Measurements from ENCODE around the gene EPHA10.
"Not testable (repeated sequence)": the region's sequence is repeated elsewhere in the genome, so short reads cannot be mapped to it uniquely, and the experiment has no call there.

The EPHA10 gene

DNA sequence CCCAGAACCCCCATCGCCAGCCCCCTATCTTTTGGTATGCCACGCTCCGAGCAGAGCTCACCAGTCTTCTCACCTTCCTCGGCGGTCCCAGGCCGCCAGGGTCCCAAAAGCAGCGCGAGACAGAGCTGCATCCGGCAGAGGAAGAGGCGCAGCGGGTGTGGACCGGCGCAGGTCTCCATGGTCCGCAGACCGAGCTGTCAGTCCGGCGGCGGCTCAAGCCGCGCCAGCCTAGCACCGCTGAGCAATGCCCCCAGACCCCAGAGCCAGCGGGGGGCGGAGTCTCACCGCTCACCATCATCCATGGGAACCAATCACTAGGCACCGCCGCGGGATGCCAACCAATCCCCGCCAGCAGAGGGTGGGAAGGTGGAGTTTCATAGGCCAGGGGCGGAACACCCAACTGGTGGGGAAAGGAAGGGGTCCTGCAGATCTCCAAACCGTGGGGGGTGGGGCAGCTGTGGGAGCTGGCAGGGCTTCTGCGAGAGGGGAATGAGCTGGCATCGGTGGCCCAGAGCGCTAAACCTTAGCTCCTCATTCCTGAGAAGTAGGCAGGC, at the start of gene EPHA10:
Gene EPHA10 (minus strand): TSS at position 233 of the 554 bp plus-strand sequence. CDS start 54 bp downstream, at position 179.
- no peak for DNase-seq

DNA sequence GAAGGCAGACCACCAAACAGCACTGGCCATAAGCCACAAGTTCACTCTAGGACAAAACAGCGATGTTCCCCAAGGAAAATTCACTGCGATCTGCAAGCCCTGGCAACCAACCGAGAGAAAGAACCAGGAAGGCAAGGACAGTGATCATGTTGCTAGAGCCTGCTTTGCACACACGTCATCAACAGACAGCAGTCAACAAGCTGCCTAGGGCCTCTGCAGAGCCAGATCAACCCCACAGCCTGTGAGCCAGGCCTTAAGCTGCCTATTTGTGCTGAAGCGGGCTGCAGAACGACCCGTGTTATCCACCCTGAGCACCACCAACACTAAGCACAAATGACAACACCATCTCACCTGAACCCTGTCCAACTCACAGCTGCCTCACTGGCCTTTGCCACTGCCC, 49.3 kb upstream of the EPHA10 start:
- no peak for DNase-seq

DNA sequence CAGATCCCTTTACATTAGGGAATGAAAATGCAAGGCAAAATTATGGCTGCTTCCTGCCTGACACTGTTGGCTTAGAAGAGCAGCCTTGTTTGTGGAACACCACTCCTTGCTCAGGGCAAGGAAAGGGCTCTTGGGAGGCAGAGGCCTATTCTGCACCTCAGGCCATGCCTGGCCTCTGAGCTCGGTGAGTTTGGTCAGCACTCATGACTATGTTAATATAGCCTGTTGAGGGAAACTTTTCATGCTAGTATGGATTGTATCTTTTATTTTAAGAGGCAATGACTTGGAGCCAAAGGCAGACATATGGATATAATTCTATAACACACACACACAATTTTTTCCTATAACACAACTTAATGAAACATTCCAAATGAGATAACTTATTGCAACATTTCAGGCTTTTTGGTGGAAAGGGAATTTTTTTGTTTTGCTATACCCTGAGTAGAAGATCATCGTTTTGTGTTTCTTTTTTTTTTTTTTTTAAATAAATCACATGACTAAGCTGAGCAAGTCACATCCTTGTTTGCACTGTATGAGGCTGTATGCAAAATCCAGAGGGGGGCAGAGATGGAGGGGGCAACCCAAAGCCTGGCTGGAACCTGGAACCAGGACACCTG, 48.7 kb upstream of the EPHA10 start:
- no peak for DNase-seq

DNA sequence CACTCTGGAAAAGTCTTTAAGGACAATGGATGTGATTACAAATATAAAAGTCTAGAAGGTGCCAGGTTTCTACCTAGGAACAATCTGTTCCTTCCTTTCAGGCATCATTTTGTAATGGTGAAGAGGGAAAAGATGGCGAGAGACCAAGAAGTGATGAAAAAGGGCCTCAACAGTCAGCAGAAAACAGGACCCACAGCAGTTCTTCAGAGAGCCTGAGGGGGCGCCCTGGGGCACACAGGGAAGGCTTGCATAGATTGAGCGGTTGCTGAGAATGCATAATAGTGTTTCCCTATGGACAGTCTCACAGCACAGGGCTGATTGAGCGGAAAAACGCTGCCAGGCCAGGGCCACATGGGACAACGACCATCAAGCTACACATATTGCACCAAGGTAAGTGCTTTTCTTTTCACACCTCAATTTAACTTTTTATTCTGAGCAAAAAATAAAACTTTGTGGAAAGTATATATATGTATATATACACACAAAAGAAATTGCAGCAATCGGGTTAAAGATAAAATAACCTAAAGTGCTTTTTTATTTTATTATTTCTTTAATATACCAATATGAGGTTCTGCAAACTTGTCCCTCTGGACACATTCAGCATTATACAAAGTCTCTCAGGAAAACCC, 46.2 kb upstream of the EPHA10 start:
- peak; percentile 70 for DNase-seq

DNA sequence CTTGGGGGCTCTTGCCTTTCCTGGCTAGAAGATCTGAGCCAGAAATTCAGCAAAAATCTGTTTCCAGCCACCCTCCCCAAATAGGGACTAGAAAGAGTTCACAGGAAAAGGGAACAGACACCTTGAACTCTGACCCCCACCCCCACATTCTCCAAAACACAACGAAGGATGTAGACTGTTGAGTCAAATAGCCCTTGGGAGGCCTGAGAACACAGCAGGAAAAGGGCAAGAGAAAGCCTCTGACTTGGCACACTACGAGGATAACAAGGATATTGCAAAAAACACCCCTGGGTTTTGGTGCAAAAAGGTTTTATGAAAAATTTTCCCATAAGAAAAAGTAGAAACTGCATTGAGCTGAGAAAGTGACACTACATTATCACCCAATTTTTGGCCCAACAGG, 45.0 kb upstream of the EPHA10 start:
- DNase-seq: no peak

DNA sequence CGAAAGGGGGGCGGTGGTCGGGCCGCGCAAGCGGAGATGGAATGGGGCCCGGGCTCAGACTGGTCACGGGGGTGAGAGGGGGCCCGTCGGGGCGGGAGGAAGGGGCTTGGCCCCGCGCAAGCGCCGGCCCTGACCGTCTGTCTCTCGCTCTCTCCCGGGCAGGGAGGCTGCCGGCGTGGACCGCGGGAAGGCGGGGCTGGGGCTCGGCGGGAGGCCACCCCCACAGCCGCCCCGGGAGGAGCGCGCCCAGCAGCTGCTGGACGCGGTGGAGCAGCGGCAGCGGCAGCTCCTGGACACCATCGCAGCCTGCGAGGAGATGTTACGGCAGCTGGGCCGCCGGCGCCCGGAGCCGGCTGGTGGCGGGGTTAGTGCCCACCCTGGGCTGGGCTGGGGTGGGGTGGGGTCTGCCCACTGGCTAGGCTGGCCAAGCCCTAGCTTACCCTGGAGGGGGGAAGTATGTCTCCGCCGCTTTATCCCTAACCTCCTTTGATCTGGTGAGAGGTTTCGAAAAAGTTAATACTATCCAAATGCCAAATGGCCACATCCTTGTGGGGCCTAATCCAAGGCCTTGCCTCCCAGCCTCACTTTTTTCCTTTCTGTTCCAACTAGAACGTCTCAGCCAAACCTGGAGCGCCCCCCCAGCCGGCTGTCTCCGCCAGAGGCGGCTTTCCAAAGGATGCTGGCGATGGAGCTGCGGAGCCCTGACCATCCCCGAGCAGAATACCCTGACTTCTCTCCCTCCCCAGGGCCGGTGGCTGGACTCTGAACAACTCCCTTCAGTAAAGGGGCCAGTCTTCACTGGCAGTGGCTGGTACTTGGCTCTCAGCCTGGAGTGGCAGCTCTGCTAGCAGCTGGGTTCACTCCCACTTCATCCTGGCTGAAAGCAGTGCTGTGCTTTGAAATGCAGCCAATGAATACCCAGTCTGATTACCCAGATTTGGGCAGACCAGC, 43.7 kb upstream of the EPHA10 start:
- peak; percentile 57 for DNase-seq

DNA sequence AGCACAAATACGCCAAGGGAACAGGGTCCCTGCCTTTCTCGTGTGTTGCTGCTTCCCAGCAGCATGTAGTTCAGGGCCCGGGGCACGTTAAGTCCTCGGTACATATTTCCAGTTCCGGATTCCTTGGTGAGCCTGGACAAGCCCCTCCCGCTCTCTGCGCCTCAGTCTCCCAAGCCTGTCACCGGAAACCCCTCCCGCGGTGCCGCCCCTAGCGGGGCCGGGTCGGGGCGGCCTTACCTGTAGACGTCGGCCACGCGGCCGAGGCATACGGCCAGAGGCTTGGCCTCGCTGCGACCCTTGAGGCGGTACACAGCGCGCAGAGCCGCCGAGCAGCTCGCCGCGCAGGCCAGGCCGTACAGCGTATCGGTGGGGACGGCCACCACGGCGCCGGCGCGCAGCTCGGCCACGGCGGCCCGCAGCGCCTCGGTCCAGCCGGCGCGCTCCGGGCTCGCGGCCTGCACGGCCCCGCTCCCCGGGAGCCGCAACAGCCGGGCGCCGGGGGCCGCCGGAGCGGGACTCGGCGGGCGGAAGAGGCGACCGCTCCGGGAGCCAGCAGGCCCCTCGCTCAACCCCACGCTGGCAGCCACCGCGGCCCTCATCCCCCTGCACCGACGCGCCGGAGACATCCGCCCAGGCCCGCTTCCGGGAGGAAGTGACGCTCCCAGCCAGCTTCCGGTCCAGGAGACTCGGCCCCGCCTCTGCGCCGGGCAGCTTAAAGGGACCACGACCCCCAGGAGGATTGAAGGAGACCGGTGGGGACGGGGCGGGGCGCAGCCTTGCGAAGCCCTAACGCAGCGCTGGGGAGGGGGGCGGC, 42.8 kb upstream of the EPHA10 start, which contains the start of the genes C1orf122 and YRDC:
Gene C1orf122 (plus strand): TSS at position 236 of the 814 bp plus-strand sequence. CDS start 615 bp downstream, outside the sequence.
Gene YRDC (minus strand): TSS at position 654 of the 814 bp plus-strand sequence. CDS start 28 bp downstream, at position 626.
- peak; percentile 80 for DNase-seq

DNA sequence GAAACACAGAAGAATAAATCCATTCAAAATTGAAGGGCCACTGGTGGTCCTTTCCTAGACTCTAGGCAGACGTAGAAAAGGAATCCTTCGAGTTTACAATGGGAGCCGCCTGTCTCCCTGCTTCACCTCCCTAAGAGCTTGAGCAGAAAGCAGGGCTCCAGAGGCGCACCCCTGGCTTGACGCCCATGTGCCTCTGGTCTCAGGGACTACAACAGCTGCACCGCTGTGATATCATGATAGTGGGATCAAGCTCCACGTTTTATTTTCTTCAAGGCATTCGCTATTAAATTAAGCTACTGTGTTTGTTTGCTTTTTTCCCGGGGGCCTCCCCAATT, 42.3 kb upstream of the EPHA10 start:
- no peak for DNase-seq

DNA sequence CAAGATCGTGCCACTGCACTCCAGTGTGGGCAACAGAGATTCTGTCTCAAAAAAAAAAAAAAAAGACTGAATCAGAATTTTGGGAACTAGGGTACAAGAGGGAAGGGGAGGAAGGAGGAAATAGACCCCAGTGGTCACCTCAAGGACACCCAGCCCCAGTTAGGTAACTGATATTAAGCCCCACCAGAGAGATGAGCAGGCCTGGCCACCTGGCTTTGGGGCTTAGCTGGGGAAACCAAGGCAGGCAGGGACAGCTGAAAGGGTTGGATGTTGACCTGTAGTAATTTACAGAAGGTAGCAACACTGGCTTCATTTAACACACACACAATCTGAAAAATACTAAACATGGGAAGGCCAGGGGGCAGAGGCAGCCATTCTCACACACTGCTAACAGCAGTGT, 37.5 kb upstream of the EPHA10 start:
- DNase-seq: no peak

DNA sequence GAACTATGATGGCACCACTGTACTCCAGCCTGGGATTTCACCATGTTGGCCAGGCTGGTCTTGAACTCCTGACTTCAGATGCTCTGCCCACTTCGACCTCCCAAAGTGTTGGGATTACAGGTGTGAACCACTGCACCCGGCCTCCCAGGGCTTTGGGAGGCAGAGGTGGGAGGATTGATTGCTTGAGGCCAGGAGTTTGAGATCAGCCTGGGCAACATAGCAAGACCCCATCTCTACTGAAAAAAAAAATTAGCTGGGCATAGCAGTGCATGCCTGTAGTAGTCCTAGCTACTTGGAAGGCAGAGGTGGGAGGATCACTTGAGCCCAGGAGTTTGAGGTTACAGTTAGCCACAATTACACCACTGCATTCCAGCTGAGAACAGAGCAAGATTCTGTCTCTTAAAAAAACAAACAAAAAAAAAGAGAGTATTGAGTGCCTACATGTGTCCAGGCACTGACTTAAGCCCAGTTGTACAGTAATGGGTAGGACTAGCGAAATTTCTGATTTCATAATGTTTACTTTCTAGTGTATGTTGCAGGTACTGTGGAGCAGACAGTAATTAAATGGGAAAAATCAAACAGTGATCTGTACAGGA, 32.9 kb upstream of the EPHA10 start:
- no peak for DNase-seq

DNA sequence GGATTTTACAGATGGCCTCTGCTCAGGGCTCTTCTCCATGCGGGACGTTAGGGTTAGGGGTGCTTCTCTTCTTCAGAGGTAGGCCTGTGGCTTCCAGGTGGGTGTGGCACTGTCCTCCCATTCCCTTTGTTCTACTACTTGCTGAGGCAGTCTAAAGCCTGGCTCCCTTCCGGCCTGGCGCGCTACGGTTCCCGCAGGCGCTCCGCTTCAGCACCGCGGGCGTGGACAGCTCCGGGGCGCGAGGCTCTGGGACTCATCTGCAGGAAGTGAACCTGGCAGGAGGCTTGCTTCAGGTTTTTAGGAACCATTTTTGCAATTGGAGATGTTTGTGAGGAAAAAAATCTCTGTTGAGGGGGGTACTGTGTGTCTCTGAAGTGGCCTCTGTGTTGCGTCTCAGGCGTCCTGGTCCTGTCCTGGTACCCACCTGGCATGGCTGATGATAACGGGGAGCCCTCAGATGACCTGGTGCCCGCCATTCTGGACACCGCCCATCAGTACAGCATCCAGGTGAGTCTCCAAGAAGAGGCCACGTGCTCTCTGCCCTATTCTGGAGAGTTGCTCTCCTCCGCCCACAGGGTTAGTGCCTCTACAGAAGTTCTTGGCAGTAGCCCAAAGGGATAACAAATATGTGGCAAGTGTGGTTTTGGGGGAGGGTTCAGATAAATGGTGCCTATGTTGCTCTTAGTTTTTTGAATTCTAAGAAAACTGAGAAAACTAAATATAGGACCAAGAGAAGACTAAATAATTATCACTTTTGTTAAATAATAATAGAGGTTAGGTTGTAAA, 30.6 kb upstream of the EPHA10 start:
- DNase-seq: peak; percentile 33

DNA sequence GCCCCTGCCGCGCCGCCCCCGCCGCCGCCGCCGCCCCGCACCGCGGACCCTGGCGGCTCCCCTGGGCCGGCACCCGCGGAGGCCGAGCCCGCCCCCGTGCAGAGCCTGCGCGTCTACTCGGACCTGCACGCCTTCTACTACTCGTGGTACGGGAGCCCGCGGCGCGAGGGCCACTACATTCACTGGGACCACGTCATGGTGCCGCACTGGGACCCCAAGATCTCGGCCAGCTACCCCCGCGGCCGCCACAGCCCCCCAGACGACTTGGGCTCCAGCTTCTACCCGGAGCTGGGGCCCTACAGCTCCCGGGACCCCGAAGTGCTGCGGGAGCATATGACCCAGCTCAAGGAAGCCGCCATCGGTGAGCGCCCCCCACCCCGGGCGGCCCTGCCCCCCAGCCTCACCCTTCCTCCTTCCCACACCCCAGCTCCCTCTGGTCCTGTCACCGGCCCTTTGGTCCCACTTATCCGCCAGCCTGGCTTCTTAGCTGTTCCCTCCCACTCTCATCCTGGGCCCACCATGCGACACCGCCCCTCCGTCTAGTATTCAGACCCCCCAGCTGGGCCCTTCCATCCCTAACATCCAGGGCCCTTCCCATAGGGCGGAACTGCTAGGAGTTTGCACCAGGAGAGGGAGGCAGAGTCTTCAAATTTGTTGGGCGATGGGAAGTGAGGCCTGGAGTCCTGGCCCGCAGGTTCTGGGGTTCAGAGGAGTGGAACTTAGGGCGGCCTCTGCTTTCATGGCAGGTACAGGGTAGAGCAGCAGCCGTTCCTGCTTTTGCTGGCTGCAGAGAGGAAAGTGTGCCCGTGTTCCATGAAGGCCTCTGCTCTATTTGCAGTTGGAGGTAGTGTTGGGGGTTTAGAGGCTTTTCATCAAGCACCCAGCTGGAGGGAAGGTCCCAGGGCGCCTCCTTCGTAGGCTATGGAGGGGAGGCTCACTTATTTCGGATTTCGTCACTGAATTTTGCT, 29.7 kb upstream of the EPHA10 start:
- no peak for DNase-seq

DNA sequence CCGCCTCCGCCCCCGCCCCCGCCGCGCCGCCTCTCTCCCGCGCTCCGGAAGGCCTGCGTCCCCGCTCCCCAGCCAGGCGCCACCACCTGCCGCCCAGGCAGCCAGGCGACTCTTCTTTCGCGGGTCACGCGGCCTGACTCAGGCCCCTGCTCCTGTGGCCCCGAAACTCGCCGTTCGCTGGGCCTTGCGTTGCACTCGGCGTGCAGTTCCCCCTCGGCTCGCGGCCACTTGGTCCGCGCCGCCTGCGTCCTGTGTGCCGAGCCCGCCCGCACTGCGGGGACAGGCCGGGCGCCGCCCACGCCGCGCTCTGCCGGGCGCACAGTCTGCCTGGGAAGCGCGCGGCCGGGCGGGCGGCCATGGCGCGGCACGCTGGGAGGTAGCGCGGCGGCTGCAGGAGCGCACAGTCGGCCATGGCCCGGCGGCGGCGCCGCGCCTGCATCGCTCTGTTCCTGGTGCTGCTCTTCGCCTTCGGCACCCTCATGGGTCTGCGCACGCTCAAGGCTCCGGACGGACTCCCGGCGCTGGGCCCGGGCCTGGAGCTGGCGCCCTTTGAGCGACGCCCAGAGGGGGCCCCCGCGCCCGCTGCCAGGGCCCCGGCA, 29.0 kb upstream of the EPHA10 start, which contains the start of gene MANEAL:
Gene MANEAL (plus strand): TSS at position 75 of the 599 bp plus-strand sequence. CDS start 336 bp downstream, at position 411.
- peak; percentile 48 for DNase-seq

DNA sequence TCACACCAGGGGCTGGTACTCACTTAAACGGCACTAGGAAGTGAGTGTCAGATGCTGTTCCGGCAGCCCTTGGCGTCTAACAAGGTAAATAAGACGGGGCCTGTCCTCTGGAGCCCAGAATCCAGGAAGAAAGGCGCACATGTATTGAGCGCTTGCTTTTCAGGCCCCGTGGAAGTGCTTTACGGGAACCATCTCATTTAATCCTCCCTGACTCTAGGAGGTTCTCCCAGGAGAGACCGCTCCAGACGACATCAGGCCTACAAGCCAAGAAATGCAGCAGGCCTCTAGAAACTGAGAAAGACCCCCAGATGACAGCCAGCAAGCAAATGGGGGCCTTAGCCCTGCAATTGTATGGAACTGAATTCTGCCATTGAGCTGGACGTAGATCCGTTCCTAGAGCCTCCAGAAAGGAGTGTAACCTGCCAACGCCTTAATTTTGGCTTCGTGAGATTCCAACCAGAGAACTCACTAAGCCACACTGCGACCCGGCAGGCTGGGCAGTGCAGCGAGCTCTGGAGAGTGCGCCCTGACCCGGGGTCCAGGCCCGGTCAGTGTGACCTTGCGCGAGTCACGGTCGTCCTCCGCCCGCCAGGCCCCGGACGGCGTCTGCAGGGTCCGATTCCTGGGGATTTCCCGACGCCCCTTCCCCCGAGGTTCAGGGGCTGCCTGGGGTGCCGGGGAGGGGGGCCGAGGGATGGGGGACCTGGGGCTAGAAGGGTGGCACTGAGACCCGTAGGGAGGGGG, 28.2 kb upstream of the EPHA10 start:
- no peak for DNase-seq

DNA sequence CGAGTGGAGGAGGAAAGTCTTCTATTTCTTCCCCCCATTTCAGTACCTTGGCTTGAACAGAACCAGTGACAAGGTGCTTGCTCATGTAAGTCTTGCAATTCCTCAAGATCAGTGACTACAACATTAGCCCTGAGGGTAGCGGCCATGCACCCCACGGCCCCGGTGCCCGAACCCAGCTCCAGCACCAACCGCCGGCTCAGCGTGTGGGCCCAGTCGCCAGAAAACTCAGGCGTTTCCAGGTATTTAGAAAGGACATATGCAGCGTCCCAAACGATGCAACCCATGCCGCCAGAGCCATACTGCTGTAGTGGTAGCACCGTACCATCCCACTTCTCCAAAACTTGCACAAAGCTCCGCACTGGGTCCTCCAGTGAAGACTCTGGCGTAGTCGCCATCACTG, 17.6 kb upstream of the EPHA10 start:
- no peak for DNase-seq

DNA sequence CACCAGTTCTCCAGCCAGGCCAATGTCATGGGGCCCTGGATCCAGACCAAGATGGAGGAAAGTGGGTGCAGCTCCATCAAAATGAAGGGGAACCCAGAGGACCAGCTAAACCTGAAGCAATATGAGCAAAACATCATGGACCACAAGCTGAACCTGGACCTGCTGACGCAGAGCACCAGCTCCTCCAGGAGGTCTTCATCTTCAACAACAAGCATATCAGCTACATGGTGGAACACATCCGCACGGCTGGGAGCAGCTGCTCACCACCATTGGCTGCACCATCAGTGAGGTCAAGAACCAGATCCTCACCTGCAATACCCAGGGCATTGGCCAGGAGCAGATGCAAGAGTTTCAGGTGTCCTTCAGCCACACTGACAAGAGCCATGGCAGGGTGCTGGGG, 13.7 kb upstream of the EPHA10 start:
- no peak for DNase-seq

DNA sequence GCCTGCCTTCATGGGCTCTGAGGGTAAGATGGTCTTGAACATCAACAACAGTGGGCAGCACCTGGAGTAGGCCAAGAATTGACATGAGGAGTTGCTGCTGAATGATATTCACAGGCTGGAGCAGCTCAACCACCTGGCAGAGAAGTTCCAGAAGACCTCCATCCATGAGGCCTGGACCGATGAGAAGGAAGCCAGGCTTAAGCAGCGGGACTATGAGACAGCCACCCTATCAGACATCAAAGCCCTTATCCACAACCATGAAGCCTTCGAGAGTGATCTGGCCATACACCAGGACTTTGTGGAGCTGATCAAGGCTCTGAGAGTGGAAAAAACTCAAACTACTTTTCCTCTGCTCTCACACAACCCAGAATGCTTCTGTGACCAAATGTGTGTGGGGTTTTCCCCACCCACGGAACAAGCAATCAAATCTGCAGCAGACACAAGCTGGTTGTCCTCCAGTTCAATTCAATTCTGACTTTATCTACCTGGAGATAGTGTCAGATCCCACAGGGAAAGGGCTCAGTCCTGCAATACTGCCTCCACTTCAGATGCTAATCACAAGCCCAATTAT, 12.1 kb upstream of the EPHA10 start:
- no peak for DNase-seq

DNA sequence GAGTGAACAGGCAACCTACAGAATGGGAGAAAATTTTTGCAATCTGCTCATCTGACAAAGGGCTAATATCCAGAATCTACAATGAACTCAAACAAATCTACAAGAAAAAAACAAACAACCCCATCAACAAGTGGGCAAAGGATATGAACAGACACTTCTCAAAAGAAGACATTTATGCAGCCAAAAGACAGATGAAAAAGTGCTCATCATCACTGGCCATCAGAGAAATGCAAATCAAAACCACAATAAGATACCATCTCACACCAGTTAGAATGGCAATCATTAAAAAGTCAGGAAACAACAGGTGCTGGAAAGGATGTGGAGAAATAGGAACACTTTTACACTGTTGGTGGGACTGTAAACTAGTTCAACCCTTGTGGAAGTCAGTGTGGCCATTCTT, 6.5 kb upstream of the EPHA10 start:
- DNase-seq: not testable (repeated sequence)
